Activated CD8-positive, alpha-beta memory T cell treated with anti-CD3 and anti-CD28 coated beads, Interleukin-2, amount 50 U/mL, for 1 hour (primary cell): Measurements from ENCODE around the gene ETV6.

ENCODE experiments used
- DNase-seq: peaks from one replicate; pipeline ENCODE4 v3.0.0-alpha.2; 2020; ENCODE audit errors: extremely low read depth

ETV6 gene

GRCh38 chr12:11776316-11776715 is 126.8 kb downstream of the ETV6 start:
- no peak for DNase-seq

DNA sequence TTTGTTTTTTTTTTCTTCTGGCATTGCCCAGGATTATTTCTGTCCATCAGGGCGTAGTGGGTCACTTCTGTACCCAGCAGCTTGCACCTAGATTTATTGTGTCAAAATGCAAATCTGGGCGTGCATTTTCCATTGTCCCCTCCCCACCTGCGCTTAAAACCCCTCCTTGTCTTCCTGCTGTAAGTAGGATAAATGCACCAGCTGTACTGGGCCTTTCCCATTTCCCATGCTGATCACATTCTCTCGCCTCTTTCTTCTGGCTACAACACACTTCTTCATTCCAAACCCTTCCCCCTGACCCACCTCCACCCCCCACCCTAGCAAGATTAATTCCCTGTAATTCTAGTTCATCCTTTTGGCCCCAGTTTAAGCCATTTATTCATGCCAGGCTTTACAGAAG is 128.0 kb downstream of the ETV6 start:
- no peak for DNase-seq

DNA sequence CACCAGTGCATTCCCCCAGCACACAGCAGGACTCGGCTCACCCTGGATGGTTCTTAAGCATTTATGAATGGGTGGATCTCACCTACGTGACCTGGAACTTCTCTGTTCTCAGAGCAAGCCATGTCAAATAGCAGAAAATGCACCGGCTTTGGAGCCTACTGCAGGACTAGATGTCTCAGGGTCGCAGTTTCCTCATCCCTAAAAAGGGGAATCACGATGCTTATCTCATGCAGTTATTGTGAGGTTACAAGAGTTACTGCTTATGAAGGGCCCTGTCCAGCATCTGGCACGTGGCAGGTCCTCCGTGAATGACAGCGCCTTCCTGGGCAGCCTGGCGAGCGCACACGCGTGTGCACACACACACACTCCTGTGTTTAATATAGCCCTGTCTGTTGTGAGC is 128.5 kb downstream of the ETV6 start:
- no peak for DNase-seq

DNA sequence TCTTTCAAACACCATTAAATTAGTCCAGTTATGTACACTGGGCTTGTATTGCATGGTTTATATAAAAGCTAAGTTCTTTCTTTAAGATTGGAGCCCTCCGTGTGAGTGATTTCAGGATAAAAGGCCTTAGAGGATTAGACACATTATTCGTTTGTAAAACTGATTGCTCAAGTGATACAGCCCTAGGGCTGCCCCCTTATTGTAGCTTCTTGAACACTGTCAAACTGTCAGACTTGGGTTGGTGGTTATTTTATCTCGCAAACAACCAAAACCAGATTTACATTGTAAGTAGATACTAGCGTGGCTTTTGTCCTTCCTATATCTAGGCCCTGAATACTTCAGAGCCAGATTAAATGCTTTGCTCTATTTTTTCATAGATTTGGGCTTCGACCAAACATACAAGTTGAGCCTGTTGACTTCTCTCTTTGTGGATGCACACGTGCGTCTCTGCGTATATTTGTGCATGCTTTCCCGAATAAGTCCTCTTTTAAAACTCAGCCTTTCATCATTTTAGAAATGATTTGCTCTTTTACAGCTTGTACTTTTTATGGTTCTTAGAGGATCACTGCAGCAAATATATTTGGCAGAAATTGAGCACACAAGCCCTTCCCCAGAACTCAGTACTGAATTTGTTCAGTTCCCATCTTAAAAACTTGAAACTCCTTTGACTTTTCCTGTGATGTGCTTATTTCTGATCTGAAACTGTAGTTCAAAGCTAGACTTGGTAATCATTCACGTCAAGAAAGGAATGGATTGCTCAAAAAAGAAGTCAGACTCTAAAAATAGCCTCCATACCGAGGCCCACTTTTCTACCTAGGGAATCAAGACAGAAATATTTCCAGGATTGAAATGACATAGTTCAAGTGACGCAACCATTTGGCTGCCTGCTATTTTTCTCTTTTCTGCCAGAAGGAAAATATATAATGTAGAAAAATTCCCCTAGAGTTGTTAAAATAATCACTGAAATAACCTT is 129.5 kb downstream of the ETV6 start:
- DNase-seq: no peak

GRCh38 chr12:11780521-11781101 is 131.1 kb downstream of the ETV6 start:
- no peak for DNase-seq

DNA sequence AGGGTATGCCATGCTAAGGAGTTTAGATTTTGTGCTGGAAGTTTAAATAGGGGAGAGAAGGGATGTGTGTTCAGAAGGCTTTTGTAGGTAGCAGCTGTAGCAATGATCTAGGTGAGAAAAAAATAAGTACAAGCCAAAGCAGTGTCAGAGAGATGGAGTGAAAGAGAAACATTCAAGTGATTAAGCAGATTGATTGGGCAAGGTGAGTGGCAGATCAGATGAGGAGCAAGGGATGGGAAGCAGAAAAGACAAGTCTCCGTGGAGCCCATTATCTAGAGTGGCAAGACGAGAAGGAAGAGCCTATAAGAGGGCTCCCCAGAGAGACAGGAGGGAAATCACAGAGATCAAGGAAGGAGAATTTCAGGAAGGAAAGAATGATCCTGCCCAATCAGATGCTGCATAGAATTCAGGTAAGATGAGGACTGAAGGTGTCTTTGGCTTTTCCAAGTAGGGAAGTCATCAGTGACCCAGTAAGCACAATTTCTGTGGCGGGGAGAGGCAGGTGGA is 133.5 kb downstream of the ETV6 start:
- DNase-seq: no peak

GRCh38 chr12:11785712-11786111 is 136.2 kb downstream of the ETV6 start:
- no peak for DNase-seq

DNA sequence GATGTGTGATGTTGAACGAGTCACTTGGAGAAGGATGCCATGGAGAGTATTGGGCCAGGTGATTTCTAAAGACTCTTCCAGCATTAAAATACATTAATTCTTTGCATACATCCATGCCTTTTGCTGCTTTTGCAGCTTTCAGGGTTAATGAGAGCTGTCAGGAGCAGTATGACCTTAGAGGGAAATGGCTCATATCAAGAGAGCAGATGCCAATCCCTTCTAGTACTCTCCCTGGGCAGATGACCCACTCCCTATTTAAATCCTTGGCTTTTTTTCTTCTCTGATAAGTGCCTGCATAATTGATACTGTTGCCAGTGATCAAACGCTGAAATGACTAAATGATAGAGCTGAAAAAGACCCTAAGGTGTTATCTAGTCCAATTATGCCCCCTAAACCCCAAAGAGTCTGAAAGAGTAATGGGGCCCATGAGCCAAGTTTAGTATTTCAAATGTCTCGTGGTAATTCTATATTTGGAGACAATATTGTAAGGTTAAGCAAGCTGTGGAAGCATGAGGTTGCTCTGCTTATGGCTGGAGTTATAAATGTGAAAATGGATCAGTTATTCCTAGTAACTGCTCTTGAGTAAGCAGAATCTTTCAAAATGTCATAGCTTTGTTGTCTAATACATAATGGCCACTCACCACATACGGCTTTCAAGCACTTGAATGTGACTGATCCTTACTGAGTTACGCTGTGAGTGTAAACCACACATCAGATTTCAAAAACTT is 137.3 kb downstream of the ETV6 start:
- DNase-seq: no peak

- DNase-seq: no peak
Measured at GRCh38 chr12:11787437-11787836, 138.0 kb downstream of the ETV6 start.

GRCh38 chr12:11787933-11788849 is 138.7 kb downstream of the ETV6 start:
- no peak for DNase-seq

- DNase-seq: no peak
Measured at GRCh38 chr12:11793921-11794710, 144.6 kb downstream of the ETV6 start.

GRCh38 chr12:11794751-11795150 is 145.3 kb downstream of the ETV6 start:
- DNase-seq: no peak

GRCh38 chr12:11795192-11795912 is 145.9 kb downstream of the ETV6 start:
- DNase-seq: no peak

- DNase-seq: no peak
Measured at GRCh38 chr12:11795913-11796459, 146.5 kb downstream of the ETV6 start.

GRCh38 chr12:11797317-11797913 is 147.9 kb downstream of the ETV6 start:
- DNase-seq: no peak

DNA sequence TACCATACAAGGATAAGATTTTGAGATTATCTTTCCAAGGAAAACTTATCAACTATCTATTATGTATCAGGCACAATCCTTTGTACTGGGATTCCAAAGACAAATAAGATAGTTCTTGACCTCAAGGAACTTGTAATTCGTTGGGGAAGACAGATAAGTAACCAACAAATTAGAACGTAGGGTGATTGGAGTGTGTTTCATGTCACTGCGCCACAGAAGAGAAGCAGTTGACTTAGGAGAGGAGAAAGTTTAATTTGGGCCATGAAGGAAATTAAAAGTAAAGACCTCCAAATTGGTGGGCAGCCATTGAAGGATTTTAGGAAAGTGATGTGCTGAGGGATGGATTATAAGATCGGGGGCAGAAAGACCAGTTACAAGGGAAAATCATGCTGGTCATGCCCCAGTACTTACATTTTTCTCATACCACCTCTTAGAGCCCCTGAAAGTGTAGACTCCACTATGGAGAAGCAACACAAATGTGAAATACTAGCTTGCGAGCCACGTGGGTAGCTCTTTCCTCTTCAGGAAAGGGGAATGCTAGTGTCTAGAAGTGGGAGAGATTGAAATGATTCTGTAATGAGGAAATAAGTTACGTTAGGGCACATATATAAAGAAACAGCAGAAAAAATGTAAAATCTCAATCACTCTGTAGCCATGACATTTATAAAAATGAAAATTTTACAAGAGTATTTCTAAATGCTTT is 148.7 kb downstream of the ETV6 start:
- no peak for DNase-seq

GRCh38 chr12:11798856-11799501 is 149.5 kb downstream of the ETV6 start:
- DNase-seq: no peak

DNA sequence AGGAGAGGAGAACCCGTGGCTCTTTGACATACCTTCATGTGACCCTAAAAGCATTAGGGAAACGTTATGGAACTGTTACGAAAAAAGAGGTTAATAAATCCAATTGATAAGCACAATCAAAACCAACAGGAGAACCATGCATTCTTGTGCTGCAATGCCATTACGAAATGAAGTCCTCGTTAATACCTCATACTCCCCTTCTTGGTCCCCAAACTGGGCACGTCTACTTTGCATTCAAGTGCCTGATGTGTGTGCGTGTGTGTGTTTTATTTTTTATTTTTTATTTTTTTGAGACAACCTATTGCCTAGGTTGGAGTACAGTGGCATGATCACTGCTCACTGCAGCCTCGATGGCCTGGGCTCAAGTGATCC is 150.0 kb downstream of the ETV6 start:
- no peak for DNase-seq
